Liver (tissue), 3 donors: Measurements from ENCODE around the gene ZNF808.
"Not testable (repeated sequence)": the region's sequence is repeated elsewhere in the genome, so short reads cannot be mapped to it uniquely, and the experiment has no call there.

Experiments used
- CTCF ChIP-seq: fragments of 150-350 bp; IDR thresholded peaks from 2 replicates; pipeline ENCODE4 v1.5.1; 2017; ENCODE audit warnings: improper control_type of control experiment, low read depth, low read length; ENCODE audit not compliant: missing input control
- EGR1 ChIP-seq, 2 donors: IDR thresholded peaks; 2 replicates each; pipeline ENCODE4 v1.6.1; 2016 to 2018; ENCODE audit warnings: antibody characterized with exemption in 2 of 2, low read depth in 2 of 2
- GABPA ChIP-seq, 2 donors: IDR thresholded peaks in 1 of 2; conservative IDR thresholded peaks in 1 of 2; 2 replicates each; pipeline ENCODE4 v1.6.1; 2016; ENCODE audit warnings: antibody characterized with exemption in 2 of 2, mild to moderate bottlenecking in 1 of 2, moderate library complexity in 1 of 2
- JUND ChIP-seq, 2 donors: IDR thresholded peaks; 2 replicates each; pipeline ENCODE4 v1.6.1; 2016; ENCODE audit warnings: antibody characterized with exemption in 2 of 2
- RAD21 ChIP-seq, 2 donors: IDR thresholded peaks; 2 replicates each; pipeline ENCODE4 v1.6.1; 2016; ENCODE audit warnings: antibody characterized with exemption in 2 of 2, mild to moderate bottlenecking in 2 of 2
- YY1 ChIP-seq: IDR thresholded peaks from 2 replicates; pipeline ENCODE4 v1.6.1; 2016; ENCODE audit warnings: antibody characterized with exemption, mild to moderate bottlenecking
- TF ChIP-seq, protein P1 (sequence below): IDR thresholded peaks from 2 replicates; pipeline ENCODE4 v1.6.1; 2016; ENCODE audit warnings: antibody characterized with exemption, mild to moderate bottlenecking
- donor health status: healthy.
- donor health status: healthy.

- not testable (repeated sequence) for TF ChIP-seq CTCF; GABPA (IDR thresholded peaks at IDR 0.05 in 1 of 2, conservative IDR thresholded peaks at IDR 0.05 in 1 of 2); JUND (IDR thresholded peaks at IDR 0.05); YY1; EGR1 (IDR thresholded peaks at IDR 0.05; ENCODE audit: low read depth in 2 of 2); RAD21 (IDR thresholded peaks at IDR 0.05)
- TF ChIP-seq, protein P1, sequence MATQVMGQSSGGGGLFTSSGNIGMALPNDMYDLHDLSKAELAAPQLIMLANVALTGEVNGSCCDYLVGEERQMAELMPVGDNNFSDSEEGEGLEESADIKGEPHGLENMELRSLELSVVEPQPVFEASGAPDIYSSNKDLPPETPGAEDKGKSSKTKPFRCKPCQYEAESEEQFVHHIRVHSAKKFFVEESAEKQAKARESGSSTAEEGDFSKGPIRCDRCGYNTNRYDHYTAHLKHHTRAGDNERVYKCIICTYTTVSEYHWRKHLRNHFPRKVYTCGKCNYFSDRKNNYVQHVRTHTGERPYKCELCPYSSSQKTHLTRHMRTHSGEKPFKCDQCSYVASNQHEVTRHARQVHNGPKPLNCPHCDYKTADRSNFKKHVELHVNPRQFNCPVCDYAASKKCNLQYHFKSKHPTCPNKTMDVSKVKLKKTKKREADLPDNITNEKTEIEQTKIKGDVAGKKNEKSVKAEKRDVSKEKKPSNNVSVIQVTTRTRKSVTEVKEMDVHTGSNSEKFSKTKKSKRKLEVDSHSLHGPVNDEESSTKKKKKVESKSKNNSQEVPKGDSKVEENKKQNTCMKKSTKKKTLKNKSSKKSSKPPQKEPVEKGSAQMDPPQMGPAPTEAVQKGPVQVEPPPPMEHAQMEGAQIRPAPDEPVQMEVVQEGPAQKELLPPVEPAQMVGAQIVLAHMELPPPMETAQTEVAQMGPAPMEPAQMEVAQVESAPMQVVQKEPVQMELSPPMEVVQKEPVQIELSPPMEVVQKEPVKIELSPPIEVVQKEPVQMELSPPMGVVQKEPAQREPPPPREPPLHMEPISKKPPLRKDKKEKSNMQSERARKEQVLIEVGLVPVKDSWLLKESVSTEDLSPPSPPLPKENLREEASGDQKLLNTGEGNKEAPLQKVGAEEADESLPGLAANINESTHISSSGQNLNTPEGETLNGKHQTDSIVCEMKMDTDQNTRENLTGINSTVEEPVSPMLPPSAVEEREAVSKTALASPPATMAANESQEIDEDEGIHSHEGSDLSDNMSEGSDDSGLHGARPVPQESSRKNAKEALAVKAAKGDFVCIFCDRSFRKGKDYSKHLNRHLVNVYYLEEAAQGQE, result not testable (repeated sequence)
Measured at GRCh38 chr19:52500474-52500873, 27.0 kb upstream of the ZNF808 start.
